Right lobe of liver (tissue), 4 donors: ENCODE measurements around the gene G3BP1.

Source experiments
- CTCF ChIP-seq, 4 donors: fragments of 200-600 bp in 3 of 4; fragments of 450-650 bp in 1 of 4; IDR thresholded peaks; one replicate each; pipeline versions ENCODE4 v1.5.1 to v1.8.0; 2016 to 2022; ENCODE audit warnings: antibody characterized with exemption in 4 of 4, mild to moderate bottlenecking in 2 of 4
- POLR2A ChIP-seq: fragments of 450-650 bp; IDR thresholded peaks from one replicate; pipeline ENCODE4 v1.6.1; 2017; ENCODE audit warnings: antibody characterized with exemption, mild to moderate bottlenecking
- donor health status: DM: no; HTN: no; CAD: no.
- donor health status: DM: no; HTN: no; CAD: no.
- donor health status: DM: no; HTN: yes; CAD: no.

GRCh38 chr5:151724360-151724759 is 47.4 kb upstream of the G3BP1 start:
- TF ChIP-seq POLR2A = no peak
- TF ChIP-seq CTCF (IDR thresholded peaks at IDR 0.05) = no peak
